MM.1S (cell line): ENCODE results near the gene KLC4.

Source experiments
- DNase-seq: peaks from one replicate; pipeline ENCODE4 v3.0.0-alpha.2; 2015
- H2AFZ ChIP-seq: fragments of 300-600 bp; sonication (generic); 2 replicates; pipeline ENCODE4 v1.6.0; 2016; ENCODE audit warnings: antibody characterized with exemption, low read length
- H3F3A ChIP-seq: fragments of 300-600 bp; sonication (generic); 2 replicates; pipeline ENCODE4 v1.6.1; 2016; ENCODE audit warnings: mild to moderate bottlenecking, antibody characterized with exemption, low read length, moderate library complexity, mixed read lengths; ENCODE audit not compliant: insufficient read depth
- H3K27ac ChIP-seq: fragments of 300-600 bp; sonication (generic); 2 replicates; pipeline ENCODE4 v1.5.1; 2016; ENCODE audit warnings: mild to moderate bottlenecking, low read length
- H3K27me3 ChIP-seq: fragments of 300-600 bp; sonication (generic); replicated peaks from 2 replicates; pipeline ENCODE4 v1.6.0; 2016; ENCODE audit warnings: low read length; ENCODE audit not compliant: insufficient read depth
- H3K36me3 ChIP-seq: fragments of 300-600 bp; sonication (generic); replicated peaks from 2 replicates; pipeline ENCODE4 v1.6.1; 2016; ENCODE audit warnings: mild to moderate bottlenecking, low read length, mixed read lengths; ENCODE audit not compliant: insufficient read depth
- H3K4me1 ChIP-seq: fragments of 300-600 bp; sonication (generic); 2 replicates; pipeline ENCODE4 v1.6.1; 2016; ENCODE audit warnings: low read length, mixed read lengths
- H3K4me2 ChIP-seq: fragments of 300-600 bp; sonication (generic); 2 replicates; pipeline ENCODE4 v1.6.0; 2016; ENCODE audit warnings: low read depth, low read length
- H3K4me3 ChIP-seq: fragments of 300-600 bp; sonication (generic); 2 replicates; pipeline ENCODE4 v1.5.1; 2016; ENCODE audit warnings: low read length, mixed read lengths
- H3K79me2 ChIP-seq: fragments of 300-600 bp; sonication (generic); 2 replicates; pipeline ENCODE4 v1.6.1; 2016; ENCODE audit warnings: mixed run types, low read length, mixed read lengths
- H3K9ac ChIP-seq: fragments of 300-600 bp; sonication (generic); 2 replicates; pipeline ENCODE4 v1.6.1; 2016; ENCODE audit warnings: low read length, mixed read lengths
- H3K9me2 ChIP-seq: fragments of 300-600 bp; sonication (generic); replicated peaks from 2 replicates; pipeline ENCODE4 v1.6.1; 2016; ENCODE audit warnings: mild to moderate bottlenecking, low read length, mixed read lengths; ENCODE audit not compliant: insufficient read depth
- H3K9me3 ChIP-seq: fragments of 300-600 bp; sonication (generic); replicated peaks from 2 replicates; pipeline ENCODE4 v1.6.1; 2016; ENCODE audit warnings: mild to moderate bottlenecking, low read length, mixed read lengths; ENCODE audit not compliant: insufficient read depth
- H4K20me1 ChIP-seq: fragments of 300-600 bp; sonication (generic); 2 replicates; pipeline ENCODE4 v1.6.1; 2016; ENCODE audit warnings: mild to moderate bottlenecking, low read length, moderate library complexity, mixed read lengths; ENCODE audit not compliant: insufficient read depth
- EZH2 ChIP-seq: fragments of 300-600 bp; sonication (generic); optimal IDR thresholded peaks from 2 replicates; pipeline ENCODE3; 2017; ENCODE audit warnings: low read depth, mild to moderate bottlenecking, antibody characterized with exemption, low read length, mixed read lengths
- EZH2phosphoT487 ChIP-seq: fragments of 300-600 bp; sonication (generic); IDR thresholded peaks from 2 replicates; pipeline ENCODE4 v1.6.1; 2018; ENCODE audit warnings: antibody characterized with exemption, low read length
- TF ChIP-seq, protein P1 (sequence below): fragments of 300-600 bp; sonication (generic); IDR thresholded peaks from 2 replicates; pipeline ENCODE4 v1.5.1; 2016; ENCODE audit warnings: antibody characterized with exemption, low read length, mixed read lengths

The KLC4 gene

DNA sequence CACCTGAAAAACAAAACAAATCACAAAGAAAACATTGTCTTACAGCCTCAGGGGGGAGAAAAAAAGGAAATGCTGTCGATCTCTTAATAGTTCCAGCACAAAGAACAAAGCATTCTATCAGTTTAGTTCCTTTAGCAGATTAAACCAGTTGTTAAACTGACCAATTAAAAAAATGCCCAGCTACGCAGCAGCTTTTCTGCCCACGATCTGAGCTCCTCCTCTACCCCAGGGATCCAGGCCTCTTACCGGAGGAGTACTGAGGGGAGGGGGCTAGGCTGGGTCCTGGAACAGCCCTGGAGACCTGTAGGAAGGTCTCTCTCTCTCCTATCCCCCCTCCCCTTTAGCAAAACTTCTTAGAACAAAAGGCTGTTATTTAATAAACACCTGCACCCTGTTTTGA, 30.0 kb downstream of the KLC4 start:
- Histone ChIP-seq H3K27me3 (no peaks in the 10 kb centered on the region), H3K4me1 (no peaks in the 10 kb centered on the region), H3K36me3 (no peaks in the 10 kb centered on the region), H3K27ac (no peak overlapping the region), H4K20me1 (no peaks in the 10 kb centered on the region), H3K9me3 (no peaks in the 10 kb centered on the region), H3K4me2 (no peak overlapping the region), H3K4me3 (no peak overlapping the region), H3F3A (no peaks in the 10 kb centered on the region), H3K9me2 (no peaks in the 10 kb centered on the region), H3K9ac (no peak overlapping the region), H2AFZ (no peak overlapping the region), H3K79me2 (no peaks in the 10 kb centered on the region)
- DNase-seq, result no peak
- TF ChIP-seq, protein P1, sequence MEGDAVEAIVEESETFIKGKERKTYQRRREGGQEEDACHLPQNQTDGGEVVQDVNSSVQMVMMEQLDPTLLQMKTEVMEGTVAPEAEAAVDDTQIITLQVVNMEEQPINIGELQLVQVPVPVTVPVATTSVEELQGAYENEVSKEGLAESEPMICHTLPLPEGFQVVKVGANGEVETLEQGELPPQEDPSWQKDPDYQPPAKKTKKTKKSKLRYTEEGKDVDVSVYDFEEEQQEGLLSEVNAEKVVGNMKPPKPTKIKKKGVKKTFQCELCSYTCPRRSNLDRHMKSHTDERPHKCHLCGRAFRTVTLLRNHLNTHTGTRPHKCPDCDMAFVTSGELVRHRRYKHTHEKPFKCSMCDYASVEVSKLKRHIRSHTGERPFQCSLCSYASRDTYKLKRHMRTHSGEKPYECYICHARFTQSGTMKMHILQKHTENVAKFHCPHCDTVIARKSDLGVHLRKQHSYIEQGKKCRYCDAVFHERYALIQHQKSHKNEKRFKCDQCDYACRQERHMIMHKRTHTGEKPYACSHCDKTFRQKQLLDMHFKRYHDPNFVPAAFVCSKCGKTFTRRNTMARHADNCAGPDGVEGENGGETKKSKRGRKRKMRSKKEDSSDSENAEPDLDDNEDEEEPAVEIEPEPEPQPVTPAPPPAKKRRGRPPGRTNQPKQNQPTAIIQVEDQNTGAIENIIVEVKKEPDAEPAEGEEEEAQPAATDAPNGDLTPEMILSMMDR, result no peak
- TF ChIP-seq EZH2phosphoT487 (no peak), EZH2 (no peak)

DNA sequence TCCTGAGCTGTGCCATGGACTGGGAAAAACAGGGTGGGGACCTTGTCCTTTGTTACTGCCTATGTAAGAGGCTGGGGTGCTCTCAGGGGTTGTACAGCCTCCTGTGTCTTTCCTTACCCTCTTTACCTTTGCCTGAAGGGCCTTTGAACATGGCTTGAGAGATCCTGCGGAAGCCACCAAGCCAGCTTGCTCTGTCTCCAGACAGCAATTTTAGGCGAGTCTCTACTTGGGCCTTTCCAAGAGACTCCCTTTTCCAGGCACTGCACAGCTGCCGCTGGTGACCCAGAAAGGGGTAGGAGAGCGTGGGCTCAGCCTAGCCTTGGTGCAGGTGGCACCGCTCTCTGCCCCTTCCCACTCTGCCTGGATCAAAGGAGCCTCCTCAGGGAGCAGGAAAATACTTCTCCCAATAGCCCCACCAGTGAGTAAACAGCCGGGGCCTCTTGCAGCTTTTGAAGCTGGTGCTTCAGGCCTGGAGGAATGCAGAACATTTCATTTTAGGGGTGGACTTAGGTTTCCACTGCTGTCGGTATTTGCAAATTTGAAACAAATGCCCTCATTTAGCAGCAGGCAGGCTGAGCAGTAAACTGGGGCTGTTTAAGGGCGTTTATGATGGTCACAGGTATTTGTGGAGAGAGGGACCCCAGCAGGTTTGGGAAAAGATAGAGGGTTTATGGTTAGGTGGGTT, 30.6 kb downstream of the KLC4 start:
- Histone ChIP-seq H3K27ac (no peak overlapping the region), H3K4me3 (no peak overlapping the region), H3K9ac (no peak overlapping the region), H3K9me2 (no peaks in the 10 kb centered on the region), H3K36me3 (no peaks in the 10 kb centered on the region), H4K20me1 (no peaks in the 10 kb centered on the region), H3K27me3 (no peaks in the 10 kb centered on the region), H3F3A (no peaks in the 10 kb centered on the region), H3K79me2 (no peaks in the 10 kb centered on the region), H3K4me2 (no peak overlapping the region), H3K9me3 (no peaks in the 10 kb centered on the region), H2AFZ (no peak overlapping the region), H3K4me1 (no peaks in the 10 kb centered on the region)
- DNase-seq, result no peak
- TF ChIP-seq, protein P1, result no peak
- no peak for TF ChIP-seq EZH2phosphoT487
- TF ChIP-seq EZH2, result no peak

DNA sequence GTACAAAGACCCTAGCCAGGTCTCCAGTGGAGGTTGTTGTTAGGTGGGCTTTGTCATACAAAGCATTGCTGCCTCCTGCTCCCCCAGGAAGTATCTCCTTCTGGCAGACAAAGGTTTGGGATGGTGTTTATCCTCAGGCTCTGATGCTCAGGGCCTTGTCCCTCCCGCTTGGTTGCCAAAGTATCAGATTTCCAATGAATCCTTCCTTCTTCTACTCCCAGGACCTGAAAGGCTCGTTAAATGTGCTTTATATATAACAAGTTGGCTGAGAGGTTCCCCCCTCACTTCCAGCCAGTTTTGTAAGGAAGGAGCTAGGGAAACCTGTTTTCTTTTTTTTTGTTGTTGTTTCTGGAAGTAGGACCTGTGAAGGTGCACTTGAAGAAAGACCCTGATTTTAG, 31.1 kb downstream of the KLC4 start:
- no peaks in the 10 kb centered on the region for H3K27me3 ChIP-seq
- H3K4me2 ChIP-seq, result no peak overlapping the region
- no peak overlapping the region for H3K4me3 ChIP-seq
- H3K27ac ChIP-seq, result no peak overlapping the region
- no peaks in the 10 kb centered on the region for H3F3A ChIP-seq
- H3K9me3 ChIP-seq, result no peaks in the 10 kb centered on the region
- H3K4me1 ChIP-seq, result no peaks in the 10 kb centered on the region
- H2AFZ ChIP-seq, result no peak overlapping the region
- no peak for DNase-seq
- no peaks in the 10 kb centered on the region for H3K79me2 ChIP-seq
- TF ChIP-seq, protein P1, result no peak
- TF ChIP-seq EZH2, result no peak
- TF ChIP-seq EZH2phosphoT487, result no peak
- H3K9me2 ChIP-seq, result no peaks in the 10 kb centered on the region
- H3K36me3 ChIP-seq, result no peaks in the 10 kb centered on the region
- no peak overlapping the region for H3K9ac ChIP-seq
- H4K20me1 ChIP-seq, result no peaks in the 10 kb centered on the region
